Fibroblast of skin of left biceps (primary cell): Measurements from ENCODE around the gene NEDD4L.
"Not testable (repeated sequence)": the region's sequence is repeated elsewhere in the genome, so short reads cannot be mapped to it uniquely, and the experiment has no call there.

Source experiments
- DNase-seq, 2 experiments: peaks; one replicate each; pipeline ENCODE4 v3.0.0-alpha.2; 2013; ENCODE audit warnings: low read depth in 2 of 2

NEDD4L gene

GRCh38 chr18:58264840-58265239 lies 220.8 kb downstream of the NEDD4L start:
- DNase-seq = no peak

GRCh38 chr18:58265489-58265888 lies 221.5 kb downstream of the NEDD4L start:
- not testable (repeated sequence) for DNase-seq

GRCh38 chr18:58266291-58266690 lies 222.3 kb downstream of the NEDD4L start:
- DNase-seq = no peak

GRCh38 chr18:58267493-58267892 lies 223.5 kb downstream of the NEDD4L start:
- no peak for DNase-seq

- DNase-seq = no peak
These were observed 224.8 kb downstream of the NEDD4L start for GRCh38 chr18:58268849-58269248.

GRCh38 chr18:58269931-58270330 lies 225.9 kb downstream of the NEDD4L start:
- no peak for DNase-seq

DNA sequence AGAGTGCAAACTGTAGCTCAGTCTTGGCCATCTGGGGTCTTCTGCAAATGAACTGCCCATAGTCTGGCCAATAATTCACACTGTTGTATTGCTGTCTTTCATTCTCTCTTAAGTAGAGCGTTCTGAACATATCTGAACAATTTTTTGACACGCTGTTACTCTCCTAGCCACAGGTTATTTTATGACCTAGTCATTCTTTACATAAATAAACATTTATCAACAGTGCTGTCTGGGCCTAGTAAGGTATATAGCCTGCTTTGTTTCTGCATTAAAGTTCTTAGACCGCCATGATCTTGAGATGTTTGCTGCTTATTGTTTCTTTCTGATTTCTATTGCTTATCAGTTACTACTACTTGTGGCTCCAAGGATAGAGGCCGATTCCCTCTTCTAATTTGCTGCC lies 226.4 kb downstream of the NEDD4L start:
- no peak for DNase-seq

DNA sequence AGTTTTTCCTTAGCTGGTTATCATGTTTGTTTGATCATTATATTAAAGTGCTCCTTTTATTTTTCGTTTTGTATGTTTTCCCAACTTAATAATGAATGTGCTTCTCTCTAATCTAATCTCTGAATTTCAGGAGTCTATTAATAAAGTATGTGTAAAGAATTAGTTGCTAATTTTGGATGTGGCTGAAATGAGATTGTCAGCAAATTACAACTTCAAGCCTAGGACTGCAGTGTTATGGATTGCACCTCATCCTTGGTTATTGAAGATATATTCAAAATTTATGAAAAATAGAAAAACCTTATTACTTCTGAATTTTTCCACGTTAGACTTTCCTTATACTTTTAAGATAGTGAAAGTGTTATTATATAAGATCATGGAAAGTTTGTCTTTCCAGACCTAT lies 227.7 kb downstream of the NEDD4L start:
- DNase-seq = no peak

DNA sequence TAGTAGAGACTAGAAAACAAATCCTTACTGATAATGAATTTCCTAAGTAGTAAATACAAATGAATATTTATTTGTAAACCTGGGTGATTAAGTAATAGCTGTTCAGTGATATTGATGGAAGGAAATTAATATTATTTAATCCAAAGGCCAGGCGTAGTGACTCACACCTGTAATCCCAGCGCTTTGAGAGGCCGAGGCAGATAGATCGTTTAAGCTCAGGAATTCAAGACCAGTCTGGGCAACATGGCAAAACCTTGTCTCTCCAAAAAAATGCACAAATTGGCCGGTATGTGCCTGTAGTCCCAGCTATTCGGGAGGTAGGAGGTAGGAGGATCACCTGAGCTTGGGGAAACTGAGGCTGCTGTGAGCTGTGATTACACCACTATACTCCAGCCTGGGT lies 228.2 kb downstream of the NEDD4L start:
- DNase-seq = no peak

GRCh38 chr18:58272779-58273435 lies 228.9 kb downstream of the NEDD4L start:
- DNase-seq = no peak

- no peak for DNase-seq
These were observed 231.2 kb downstream of the NEDD4L start for GRCh38 chr18:58275176-58275575.

- DNase-seq = no peak
These were observed 233.0 kb downstream of the NEDD4L start for GRCh38 chr18:58276789-58277739.

GRCh38 chr18:58279504-58280175 lies 235.6 kb downstream of the NEDD4L start:
- DNase-seq = no peak

DNA sequence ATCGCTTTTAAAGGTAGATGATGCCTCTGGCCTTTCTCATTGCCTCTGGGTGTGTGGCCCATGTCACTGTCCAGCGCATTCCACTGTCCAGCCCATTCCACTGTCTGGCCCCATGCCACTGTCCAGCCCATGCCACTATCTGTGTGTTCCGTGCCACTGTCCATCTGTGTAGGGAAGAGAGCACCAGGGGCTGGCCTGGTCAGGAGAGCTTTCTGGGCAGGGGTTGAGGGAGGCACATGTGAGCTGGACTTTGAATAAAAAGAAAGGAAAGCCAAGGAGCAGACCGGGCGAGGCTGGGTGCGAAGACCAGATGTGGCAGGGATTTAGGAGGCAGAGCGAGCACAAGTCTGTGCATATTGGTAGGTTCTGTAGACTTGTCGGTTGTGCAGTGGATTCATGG lies 236.2 kb downstream of the NEDD4L start:
- DNase-seq = no peak

GRCh38 chr18:58282872-58283271 lies 238.8 kb downstream of the NEDD4L start:
- DNase-seq = not testable (repeated sequence)

GRCh38 chr18:58284699-58285448 lies 240.8 kb downstream of the NEDD4L start:
- DNase-seq = no peak

DNA sequence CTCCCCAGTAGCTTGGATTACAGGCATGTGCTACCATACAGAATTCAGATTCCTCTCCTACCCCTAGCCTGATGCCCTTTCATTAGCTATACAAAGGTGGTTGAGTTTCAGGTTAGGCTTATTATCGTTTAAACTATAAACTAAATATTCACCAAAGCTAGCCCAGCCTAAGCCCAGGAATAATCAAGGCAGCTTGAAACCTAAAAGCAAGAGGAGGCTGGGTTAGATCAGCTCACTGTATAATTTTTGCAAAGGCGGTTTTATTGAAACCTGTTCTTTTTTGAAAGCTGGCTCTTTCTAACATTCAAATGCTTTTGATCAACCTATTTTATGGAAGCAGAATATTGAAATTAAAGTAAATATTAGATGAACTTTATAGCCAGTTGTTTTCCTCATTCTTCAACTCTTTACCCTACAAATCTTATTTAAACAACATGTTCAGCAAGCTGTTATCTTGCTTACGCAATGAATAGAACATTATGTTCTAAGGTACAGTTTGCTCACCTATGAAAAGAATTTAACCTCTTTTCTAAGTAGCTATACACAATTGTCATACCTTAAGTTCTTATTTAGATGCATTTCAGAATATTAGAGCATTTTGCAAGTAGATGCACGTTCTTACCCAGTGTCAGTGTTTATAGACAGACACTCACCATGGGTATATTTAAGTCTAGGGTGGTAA lies 241.6 kb downstream of the NEDD4L start:
- no peak for DNase-seq

GRCh38 chr18:58286632-58287352 lies 242.8 kb downstream of the NEDD4L start:
- no peak for DNase-seq

GRCh38 chr18:58287353-58288274 lies 243.6 kb downstream of the NEDD4L start:
- no peak for DNase-seq
